Karpas-422 (cell line): ENCODE results near the gene NTM. TPM values are rescaled to one million over a fixed set of nuclear protein-coding genes. Genes with fewer than 3 reads are reported as not detected.

Experiments used
- DNase-seq: peaks from one replicate; pipeline ENCODE4 v3.0.0-alpha.2; 2015
- H2AFZ ChIP-seq: fragments of 200-600 bp; sonication (generic); 2 replicates; pipeline ENCODE4 v1.6.1; 2014; ENCODE audit warnings: antibody characterized with exemption, low read length, mixed read lengths
- H3K27ac ChIP-seq: fragments of 200-600 bp; sonication (generic); 2 replicates; pipeline ENCODE4 v1.5.1; 2014; ENCODE audit warnings: mild to moderate bottlenecking, low read length, moderate library complexity
- H3K27me3 ChIP-seq: fragments of 200-600 bp; sonication (generic); 2 replicates; pipeline ENCODE4 v1.6.1; 2014; ENCODE audit warnings: low read length, mixed read lengths
- H3K36me3 ChIP-seq: fragments of 200-600 bp; sonication (generic); 2 replicates; pipeline ENCODE4 v1.6.1; 2014; ENCODE audit warnings: low read length, mixed read lengths; ENCODE audit not compliant: insufficient read depth
- H3K4me1 ChIP-seq: fragments of 200-600 bp; sonication (generic); 2 replicates; pipeline ENCODE4 v1.6.1; 2014; ENCODE audit warnings: mild to moderate bottlenecking, low read length, mixed read lengths
- H3K4me2 ChIP-seq: fragments of 200-600 bp; sonication (generic); 2 replicates; pipeline ENCODE4 v1.6.1; 2014; ENCODE audit warnings: low read length, low read depth, mild to moderate bottlenecking; ENCODE audit not compliant: poor library complexity, severe bottlenecking
- H3K4me3 ChIP-seq: fragments of 200-600 bp; sonication (generic); 2 replicates; pipeline ENCODE4 v1.5.1; 2014; ENCODE audit warnings: mild to moderate bottlenecking, antibody characterized with exemption, low read length, mixed read lengths
- H3K79me2 ChIP-seq: fragments of 200-600 bp; sonication (generic); 2 replicates; pipeline ENCODE4 v1.6.1; 2014; ENCODE audit warnings: mild to moderate bottlenecking, low read length, mixed read lengths
- H3K9ac ChIP-seq: fragments of 200-600 bp; sonication (generic); 2 replicates; pipeline ENCODE4 v1.6.0; 2014; ENCODE audit warnings: low read length
- H3K9me2 ChIP-seq: fragments of 200-600 bp; sonication (generic), shearing (Covaris generic); replicated peaks from 2 replicates; pipeline ENCODE4 v1.6.0; 2014; ENCODE audit warnings: mild to moderate bottlenecking, low read length, moderate library complexity; ENCODE audit not compliant: insufficient read depth
- H3K9me3 ChIP-seq: fragments of 300-700, 200-600 bp; sonication (generic); 2 replicates; pipeline ENCODE4 v1.6.1; 2014; ENCODE audit warnings: low read length, mixed read lengths
- H4K20me1 ChIP-seq: fragments of 200-600 bp; sonication (generic); 2 replicates; pipeline ENCODE4 v1.6.1; 2014; ENCODE audit warnings: mild to moderate bottlenecking, antibody characterized with exemption, low read length, low read depth; ENCODE audit not compliant: insufficient read depth
- total RNA-seq: library from RNA; depleted of rRNA; stranded (reverse); fragments of >200 nt; shearing (Covaris generic); gene quantifications from 2 replicates; pipeline ENCODE4 v1.2.3, GENCODE V29; 2014; ENCODE audit warnings: low replicate concordance

NTM gene
- total RNA-seq, 1 experiment from 2014 or later: not detected

DNA sequence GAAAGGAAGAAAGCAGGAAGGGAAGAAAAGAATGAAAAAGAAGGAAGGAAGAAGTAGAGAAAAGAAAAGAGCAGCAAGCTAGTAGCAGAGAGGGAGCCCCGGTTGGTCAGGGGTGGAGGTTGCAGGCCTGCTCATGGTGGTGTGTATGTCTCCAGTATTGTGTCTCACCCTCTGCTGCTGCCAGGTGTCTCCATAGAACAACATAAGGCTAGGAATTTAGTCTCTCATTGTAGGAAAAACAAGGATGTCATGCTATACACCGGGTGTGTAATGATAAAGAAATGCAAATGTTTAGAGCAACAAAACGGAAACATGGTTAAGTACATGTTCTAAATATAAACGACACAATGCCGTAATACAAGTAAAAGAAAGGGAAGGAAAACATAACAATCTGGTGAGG lies 342.5 kb downstream of the NTM start:
- no peak overlapping the region for H3K27ac ChIP-seq
- no peaks in the 10 kb centered on the region for H3K36me3 ChIP-seq
- H4K20me1 ChIP-seq: no peaks in the 10 kb centered on the region
- no peak overlapping the region for H3K4me3 ChIP-seq
- no peak overlapping the region for H2AFZ ChIP-seq
- H3K9me2 ChIP-seq: no peaks in the 10 kb centered on the region
- H3K4me1 ChIP-seq: no peaks in the 10 kb centered on the region
- no peaks in the 10 kb centered on the region for H3K9me3 ChIP-seq
- no peak overlapping the region for H3K9ac ChIP-seq
- H3K4me2 ChIP-seq: no peak overlapping the region
- DNase-seq: no peak
- H3K79me2 ChIP-seq: no peaks in the 10 kb centered on the region
- no peaks in the 10 kb centered on the region for H3K27me3 ChIP-seq

DNA sequence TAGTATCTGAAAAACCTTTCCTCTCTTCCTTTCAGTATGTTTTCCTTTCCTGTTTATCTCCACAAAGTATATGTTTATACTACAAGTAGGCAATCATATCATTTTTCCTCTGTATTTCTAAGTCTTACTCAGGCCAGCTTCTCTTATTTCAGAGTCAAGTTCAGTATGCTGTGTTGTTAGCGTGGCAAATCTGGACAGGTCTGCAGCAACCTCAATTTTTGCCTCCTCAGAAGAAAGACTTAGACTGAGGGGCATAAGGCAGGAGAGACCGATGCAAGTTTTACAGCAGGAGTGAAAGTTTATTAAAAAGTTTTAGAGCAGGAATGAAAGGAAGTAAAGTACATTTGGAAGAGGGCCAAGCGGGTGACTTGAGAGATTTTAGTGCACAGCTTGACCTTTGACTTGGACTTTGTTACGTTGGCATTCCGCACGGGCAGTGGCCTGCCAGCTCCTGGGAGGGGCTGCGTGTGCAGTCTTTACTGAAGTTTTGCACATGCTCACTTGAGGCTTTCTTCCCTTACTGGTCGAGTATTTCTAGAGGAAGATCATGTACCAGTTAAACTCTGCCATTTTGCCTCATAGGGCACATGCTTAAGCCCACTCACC lies 343.2 kb downstream of the NTM start:
- no peak overlapping the region for H3K9ac ChIP-seq

DNA sequence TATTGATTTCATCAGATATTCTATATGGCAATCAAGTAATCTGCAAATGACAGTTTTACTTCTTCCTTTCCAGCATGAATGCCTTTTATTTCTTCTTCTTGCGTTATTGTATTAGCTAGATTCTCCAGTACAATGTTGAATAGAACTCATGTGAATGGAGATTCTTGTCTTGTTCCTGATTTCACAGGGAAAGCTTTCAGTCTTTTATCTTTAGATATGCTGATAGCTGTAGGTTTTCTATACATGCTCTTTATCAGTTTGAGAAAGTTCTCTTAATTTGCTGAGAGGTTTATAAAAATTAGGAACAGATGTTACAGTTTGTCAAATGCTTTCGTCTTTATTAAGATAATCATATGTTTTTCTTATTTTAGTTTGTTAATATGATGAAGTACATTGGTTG lies 347.2 kb downstream of the NTM start:
- Histone ChIP-seq H3K4me2 (no peak overlapping the region), H3K27me3 (no peaks in the 10 kb centered on the region), H4K20me1 (no peaks in the 10 kb centered on the region), H3K79me2 (no peaks in the 10 kb centered on the region), H3K4me1 (no peaks in the 10 kb centered on the region), H3K27ac (no peak overlapping the region), H3K9me3 (no peaks in the 10 kb centered on the region), H3K9ac (no peak overlapping the region), H3K9me2 (no peaks in the 10 kb centered on the region), H2AFZ (no peak overlapping the region), H3K4me3 (no peak overlapping the region), H3K36me3 (no peaks in the 10 kb centered on the region)
- DNase-seq: no peak

More for the DNA sequence above, 343.2 kb downstream of the NTM start:
- no peaks in the 10 kb centered on the region for H3K4me1 ChIP-seq
- H4K20me1 ChIP-seq: no peaks in the 10 kb centered on the region
- H3K36me3 ChIP-seq: no peaks in the 10 kb centered on the region
- H3K79me2 ChIP-seq: no peaks in the 10 kb centered on the region
- no peaks in the 10 kb centered on the region for H3K9me3 ChIP-seq
- no peak for DNase-seq
- no peak overlapping the region for H3K4me2 ChIP-seq
- no peaks in the 10 kb centered on the region for H3K27me3 ChIP-seq
- no peaks in the 10 kb centered on the region for H3K9me2 ChIP-seq
- H3K4me3 ChIP-seq: no peak overlapping the region
- H3K27ac ChIP-seq: no peak overlapping the region
- H2AFZ ChIP-seq: no peak overlapping the region

GRCh38 chr11:131723088-131723487 lies 352.7 kb downstream of the NTM start:
- H3K9me2 ChIP-seq: no peaks in the 10 kb centered on the region
- no peak overlapping the region for H3K4me2 ChIP-seq
- no peak overlapping the region for H3K9ac ChIP-seq
- H3K27ac ChIP-seq: no peak overlapping the region
- DNase-seq: no peak
- no peak overlapping the region for H3K4me3 ChIP-seq
- H3K4me1 ChIP-seq: no peaks in the 10 kb centered on the region
- H3K36me3 ChIP-seq: no peaks in the 10 kb centered on the region
- no peaks in the 10 kb centered on the region for H3K9me3 ChIP-seq
- H3K79me2 ChIP-seq: no peaks in the 10 kb centered on the region
- no peak overlapping the region for H2AFZ ChIP-seq
- no peaks in the 10 kb centered on the region for H4K20me1 ChIP-seq
- no peaks in the 10 kb centered on the region for H3K27me3 ChIP-seq

DNA sequence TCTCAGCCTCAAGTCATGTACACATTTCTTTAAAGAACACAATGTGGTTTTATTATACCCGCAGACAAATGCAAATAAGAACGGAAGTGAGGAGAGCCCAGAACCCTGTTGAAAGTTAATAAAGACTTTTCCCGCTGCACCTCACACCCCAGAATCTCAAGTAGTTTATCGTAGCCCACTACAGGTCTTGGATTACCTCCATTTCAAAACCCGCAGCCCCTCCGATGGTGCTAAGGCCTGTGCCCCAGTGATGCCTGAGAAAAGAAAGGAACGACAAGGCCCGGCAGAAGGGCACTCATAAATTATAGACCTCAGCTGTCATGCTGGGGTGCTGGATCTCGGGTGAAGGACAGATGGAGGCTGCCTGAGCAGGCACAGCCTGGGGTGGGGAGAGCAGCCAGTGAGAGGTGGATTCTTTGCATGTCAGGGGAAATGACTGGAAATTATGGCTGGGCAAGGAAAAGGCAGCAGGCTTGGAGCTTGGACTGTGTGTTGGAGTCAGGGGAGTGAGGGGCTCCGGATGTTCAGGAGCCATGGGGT lies 354.1 kb downstream of the NTM start:
- Histone ChIP-seq H3K9ac (no peak overlapping the region), H3K4me2 (no peak overlapping the region), H3K4me1 (no peaks in the 10 kb centered on the region), H3K4me3 (no peak overlapping the region), H3K9me3 (no peaks in the 10 kb centered on the region), H2AFZ (no peak overlapping the region), H3K79me2 (no peaks in the 10 kb centered on the region), H3K27me3 (no peaks in the 10 kb centered on the region), H3K9me2 (no peaks in the 10 kb centered on the region), H3K36me3 (no peaks in the 10 kb centered on the region), H3K27ac (no peak overlapping the region), H4K20me1 (no peaks in the 10 kb centered on the region)
- no peak for DNase-seq

DNA sequence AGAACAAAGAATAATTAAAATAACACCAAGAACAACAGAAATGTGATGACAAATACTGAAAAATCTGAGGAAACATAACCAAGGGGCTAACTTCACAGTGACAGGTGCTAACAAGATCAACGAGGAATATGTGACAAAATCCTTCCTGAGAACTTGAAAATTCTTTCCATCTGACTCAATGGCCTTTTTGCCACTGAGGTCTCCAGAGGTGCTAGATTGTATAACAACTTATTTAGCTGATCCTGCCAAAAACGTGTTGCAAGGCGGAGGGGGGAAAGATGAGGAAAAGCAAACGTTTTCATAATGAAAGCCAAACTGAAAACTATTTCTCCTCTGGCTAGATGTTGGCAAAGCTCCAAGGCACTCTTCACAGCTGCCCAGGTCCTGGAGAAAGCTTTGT lies 364.5 kb downstream of the NTM start:
- no peak overlapping the region for H3K4me3 ChIP-seq
- H4K20me1 ChIP-seq: no peaks in the 10 kb centered on the region
- H3K27ac ChIP-seq: no peak overlapping the region
- no peaks in the 10 kb centered on the region for H3K27me3 ChIP-seq
- no peaks in the 10 kb centered on the region for H3K79me2 ChIP-seq
- no peaks in the 10 kb centered on the region for H3K9me3 ChIP-seq
- H3K4me1 ChIP-seq: no peaks in the 10 kb centered on the region
- no peak overlapping the region for H3K4me2 ChIP-seq
- no peak overlapping the region for H3K9ac ChIP-seq
- no peak for DNase-seq
- no peak overlapping the region for H2AFZ ChIP-seq
- H3K36me3 ChIP-seq: no peaks in the 10 kb centered on the region
- H3K9me2 ChIP-seq: no peaks in the 10 kb centered on the region

DNA sequence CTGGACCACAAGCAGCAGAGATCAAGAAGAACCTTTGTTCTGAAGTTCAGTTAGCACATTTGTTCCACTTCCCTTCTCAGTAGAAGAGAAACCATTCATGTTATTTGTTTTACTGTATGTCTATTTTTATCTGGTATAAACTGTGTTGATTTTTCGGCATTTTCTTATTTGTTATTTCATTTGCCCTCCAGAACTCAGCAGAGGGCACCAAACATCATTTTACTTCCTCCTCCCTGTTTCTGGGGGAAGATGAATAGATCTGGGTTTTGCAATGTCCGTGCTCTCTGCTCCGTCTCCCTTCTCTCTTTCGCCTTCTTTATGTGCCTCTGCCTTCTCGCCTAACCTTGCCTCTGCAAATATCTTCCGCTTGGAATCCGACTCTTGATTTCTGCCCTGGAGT lies 366.9 kb downstream of the NTM start:
- H3K9ac ChIP-seq: no peak overlapping the region
- H3K4me2 ChIP-seq: no peak overlapping the region
- H3K4me3 ChIP-seq: no peak overlapping the region
- no peaks in the 10 kb centered on the region for H3K4me1 ChIP-seq
- H3K9me2 ChIP-seq: no peaks in the 10 kb centered on the region
- H4K20me1 ChIP-seq: no peaks in the 10 kb centered on the region
- no peaks in the 10 kb centered on the region for H3K9me3 ChIP-seq
- H3K36me3 ChIP-seq: no peaks in the 10 kb centered on the region
- H3K79me2 ChIP-seq: no peaks in the 10 kb centered on the region
- no peak overlapping the region for H2AFZ ChIP-seq
- DNase-seq: no peak
- H3K27me3 ChIP-seq: no peaks in the 10 kb centered on the region
- H3K27ac ChIP-seq: no peak overlapping the region

- Histone ChIP-seq H3K27me3 (no peaks in the 10 kb centered on the region), H3K9me3 (no peaks in the 10 kb centered on the region), H3K4me2 (no peak overlapping the region), H3K9ac (no peak overlapping the region), H2AFZ (no peak overlapping the region), H4K20me1 (no peaks in the 10 kb centered on the region), H3K4me3 (no peak overlapping the region), H3K27ac (no peak overlapping the region), H3K36me3 (no peaks in the 10 kb centered on the region), H3K9me2 (no peaks in the 10 kb centered on the region), H3K79me2 (no peaks in the 10 kb centered on the region), H3K4me1 (no peaks in the 10 kb centered on the region)
- DNase-seq: no peak
Observed at GRCh38 chr11:131739243-131739882, 368.9 kb downstream of the NTM start.
